PC-9 (cell line): ENCODE data around the gene EIF2D. TPM values are rescaled to one million over a fixed set of nuclear protein-coding genes. Genes with fewer than 3 reads are reported as not detected.

Experiments
- BruUV-seq: library from RNA; stranded (reverse); fragments of 400-500 nt; replicated peaks from 2 replicates; lab custom pipeline; 2021; lab: Mats Ljungman, UMichigan
- CTCF ChIA-PET: fragments of 300-600 bp; sonication (Branson Sonifier 250); formaldehyde crosslinking; loops from one replicate; lab custom pipeline; 2022; ENCODE audit warnings: antibody characterized with exemption; lab: Charles Lee
- POLR2A ChIA-PET: fragments of 300-600 bp; sonication (Branson Sonifier 250); formaldehyde crosslinking; loops from one replicate; lab custom pipeline; 2022; ENCODE audit warnings: antibody characterized with exemption; ENCODE audit not compliant: unreplicated experiment; lab: Charles Lee
- DNase-seq, 2 experiments: peaks; one replicate each; pipeline versions ENCODE4 v3.0.0 to v3.0.0-alpha.2; 2015 to 2022; ENCODE audit warnings: mixed read lengths in 1 of 2
- H2AFZ ChIP-seq: fragments of 200-600 bp; sonication (generic); 2 replicates; pipeline ENCODE4 v1.8.1; 2017; ENCODE audit warnings: antibody characterized with exemption
- H3F3A ChIP-seq: fragments of 200-600 bp; sonication (generic); 2 replicates; pipeline ENCODE4 v1.8.1; 2017; ENCODE audit warnings: antibody characterized with exemption, mild to moderate bottlenecking, low read depth; ENCODE audit not compliant: insufficient read depth
- H3K27ac ChIP-seq: fragments of 200-600 bp; sonication (generic); 2 replicates; pipeline ENCODE4 v1.6.1; 2016; ENCODE audit warnings: mixed run types
- H3K27me3 ChIP-seq: fragments of 200-600 bp; sonication (generic); 2 replicates; pipeline ENCODE4 v1.6.1; 2016; ENCODE audit warnings: low read depth, mixed run types; ENCODE audit not compliant: insufficient read depth
- H3K36me3 ChIP-seq: fragments of 200-600 bp; sonication (generic); 2 replicates; pipeline ENCODE4 v1.6.1; 2016; ENCODE audit warnings: low read depth, mixed run types
- H3K4me1 ChIP-seq: fragments of 200-600 bp; sonication (generic); replicated peaks from 2 replicates; pipeline ENCODE4 v1.6.1; 2016; ENCODE audit warnings: mixed run types; ENCODE audit not compliant: insufficient read depth
- H3K4me2 ChIP-seq: fragments of 200-600 bp; sonication (generic); 2 replicates; pipeline ENCODE4 v1.6.1; 2017; ENCODE audit warnings: mixed run types
- H3K4me3 ChIP-seq: fragments of 200-600 bp; sonication (generic); 2 replicates; pipeline ENCODE4 v1.6.1; 2016; ENCODE audit warnings: mixed run types
- H3K79me2 ChIP-seq: fragments of 200-600 bp; sonication (generic); 2 replicates; pipeline ENCODE4 v1.6.1; 2017; ENCODE audit warnings: low read depth, mixed run types
- H3K9me2 ChIP-seq: fragments of 200-600 bp; sonication (generic); 2 replicates; pipeline ENCODE4 v1.8.1; 2017; ENCODE audit warnings: mild to moderate bottlenecking; ENCODE audit not compliant: insufficient read depth
- H3K9me3 ChIP-seq: fragments of 200-600 bp; sonication (generic); 2 replicates; pipeline ENCODE4 v1.8.1; 2016; ENCODE audit warnings: low read depth; ENCODE audit not compliant: insufficient read depth
- H4K20me1 ChIP-seq: fragments of 200-600 bp; sonication (generic); 2 replicates; pipeline ENCODE4 v1.8.1; 2017; ENCODE audit not compliant: insufficient read depth
- CTCF ChIP-seq: fragments of 200-600 bp; sonication (generic); conservative IDR thresholded peaks from 2 replicates; pipeline ENCODE4 v1.6.1; 2017; ENCODE audit warnings: mixed run types, antibody characterized with exemption, mild to moderate bottlenecking, moderate library complexity
- EZH2 ChIP-seq: fragments of 200-600 bp; sonication (generic); IDR thresholded peaks from 2 replicates; pipeline ENCODE4 v1.8.0; 2017; ENCODE audit warnings: antibody characterized with exemption, low read depth
- intact Hi-C: fragments of 100-400 bp; cut with micrococcal nuclease; formaldehyde crosslinking; loops from one replicate; pipeline ENCODE4 v1.10.0; 2022; ENCODE audit not compliant: unreplicated experiment
- total RNA-seq: library from RNA; stranded (reverse); gene quantifications from 2 replicates; pipeline ENCODE4 v1.2.3, GENCODE V29; 2021

EIF2D gene
- total RNA-seq, 1 experiment from 2014 or later, result 59.0 TPM

GRCh38 chr1:206656936-206657335 lies 44.7 kb upstream of the EIF2D start:
- Histone ChIP-seq H3K4me3 (no peak overlapping the region), H3F3A (no peaks in the 10 kb centered on the region; the same call in 1 of the 2 replicates), H2AFZ (no peak overlapping the region), H3K4me1 (no peaks in the 10 kb centered on the region), H3K4me2 (no peak overlapping the region), H3K9me2 (no peaks in the 10 kb centered on the region), H3K9me3 (no peaks in the 10 kb centered on the region), H4K20me1 (no peaks in the 10 kb centered on the region), H3K27ac (no peak overlapping the region), H3K27me3 (no peaks in the 10 kb centered on the region), H3K36me3 (no peaks in the 10 kb centered on the region), H3K79me2 (no peaks in the 10 kb centered on the region)
- ChIA-PET CTCF (no interaction called here), POLR2A (interaction anchor here (0.6 kb wide), 1 partner anchor 12 kb away, joined by 4 read pairs; no protein-coding TSS in a partner anchor)
- DNase-seq, result no peak
- BruUV-seq, result no TSS peak
- intact Hi-C loops, result no loop called here
- no peak for TF ChIP-seq CTCF
- TF ChIP-seq EZH2, result no peak

GRCh38 chr1:206655471-206655882 lies 43.2 kb upstream of the EIF2D start:
- H3K36me3 ChIP-seq, result no peaks in the 10 kb centered on the region
- intact Hi-C loops, result no loop called here
- H3K27me3 ChIP-seq, result no peaks in the 10 kb centered on the region
- ChIA-PET POLR2A (no interaction called here), CTCF (interaction anchor here (1.7 kb wide), 1 partner anchor 8 kb away, joined by 5 read pairs; no protein-coding TSS in a partner anchor)
- no peak for DNase-seq
- H4K20me1 ChIP-seq, result no peaks in the 10 kb centered on the region
- H3K79me2 ChIP-seq, result no peaks in the 10 kb centered on the region
- no peak overlapping the region for H3K4me3 ChIP-seq
- no peaks in the 10 kb centered on the region for H3K9me3 ChIP-seq
- no peak overlapping the region for H2AFZ ChIP-seq
- H3K9me2 ChIP-seq, result no peaks in the 10 kb centered on the region
- no TSS peak for BruUV-seq
- no peak overlapping the region for H3K27ac ChIP-seq
- TF ChIP-seq EZH2, result no peak
- H3K4me1 ChIP-seq, result no peaks in the 10 kb centered on the region; the same call in 1 of the 2 replicates
- no peak overlapping the region for H3K4me2 ChIP-seq
- no peaks in the 10 kb centered on the region for H3F3A ChIP-seq

- H3F3A ChIP-seq, result 0 out of 2 replicates have a peak, but pooled peaks cover 2% of the 10 kb centered on the region
- no peaks in the 10 kb centered on the region for H3K79me2 ChIP-seq
- H3K27ac ChIP-seq, result no peak overlapping the region
- no TSS peak for BruUV-seq
- H3K4me2 ChIP-seq, result no peak overlapping the region
- ChIA-PET CTCF (interaction anchor here (1.7 kb wide), 1 partner anchor 9 kb away, joined by 5 read pairs; no protein-coding TSS in a partner anchor), POLR2A (no interaction called here)
- H3K36me3 ChIP-seq, result no peaks in the 10 kb centered on the region
- H4K20me1 ChIP-seq, result no peaks in the 10 kb centered on the region
- TF ChIP-seq CTCF (no peak), EZH2 (no peak)
- H3K27me3 ChIP-seq, result no peaks in the 10 kb centered on the region
- DNase-seq, result no peak
- peaks cover under 1% of the 10 kb centered on the region for H3K4me1 ChIP-seq
- no peaks in the 10 kb centered on the region for H3K9me3 ChIP-seq
- intact Hi-C loops, result no loop called here
- H3K4me3 ChIP-seq, result no peak overlapping the region
- H3K9me2 ChIP-seq, result no peaks in the 10 kb centered on the region
- H2AFZ ChIP-seq, result no peak overlapping the region
Measured at GRCh38 chr1:206654828-206655227, 42.6 kb upstream of the EIF2D start.
